Tibial artery (tissue), 4 donors: ENCODE data around the gene GGA2.

Experiments used
- DNase-seq, 2 donors: peaks; one replicate each; pipeline ENCODE4 v3.0.0-alpha.2; 2019
- H3K27ac ChIP-seq, 2 donors: fragments of 200-600 bp; sonication (generic) in 1 of 2; 1 replicate in 1 of 2; 2 replicates in 1 of 2; pipeline ENCODE4 v1.5.1; 2018 to 2019; ENCODE audit warnings: mild to moderate bottlenecking in 1 of 2
- H3K27me3 ChIP-seq, 2 donors: fragments of 200-600 bp; sonication (generic) in 1 of 2; one replicate each; pipeline versions ENCODE4 v1.5.1 to v1.6.0; 2016 to 2019
- H3K36me3 ChIP-seq, 3 donors: fragments of 200-600 bp; sonication (generic) in 2 of 3; one replicate each; pipeline ENCODE4 v1.5.1; 2016 to 2019; ENCODE audit warnings: mild to moderate bottlenecking in 2 of 3
- H3K4me1 ChIP-seq, 4 donors: fragments of 200-600 bp; sonication (generic) in 2 of 4; 1 replicate in 3 of 4; 2 replicates in 1 of 4; pipeline ENCODE4 v1.5.1; 2016 to 2019
- H3K4me3 ChIP-seq, 2 donors: fragments of 200-600 bp; sonication (generic) in 1 of 2; 1 replicate in 1 of 2; 2 replicates in 1 of 2; pipeline ENCODE4 v1.5.1; 2018 to 2019; ENCODE audit warnings: mild to moderate bottlenecking in 2 of 2
- H3K9me3 ChIP-seq, 3 donors: fragments of 200-600 bp; sonication (generic) in 1 of 3; one replicate each; pipeline ENCODE4 v1.5.1; 2016 to 2019
- intact Hi-C: fragments of 100-400 bp; cut with DNase I; formaldehyde crosslinking; loops from one replicate; pipeline ENCODE4 v1.15.0; 2023; ENCODE audit warnings: low total_unique reads
- TF ChIP-seq, protein P1 (sequence below), 2 experiments: fragments of 200-600 bp in 1 of 2; fragments of 450-650 bp in 1 of 2; IDR thresholded peaks; one replicate each; pipeline ENCODE4 v1.5.1; 2017 to 2019; ENCODE audit warnings: antibody characterized with exemption in 2 of 2, mild to moderate bottlenecking in 1 of 2, moderate library complexity in 1 of 2

GGA2 gene

DNA sequence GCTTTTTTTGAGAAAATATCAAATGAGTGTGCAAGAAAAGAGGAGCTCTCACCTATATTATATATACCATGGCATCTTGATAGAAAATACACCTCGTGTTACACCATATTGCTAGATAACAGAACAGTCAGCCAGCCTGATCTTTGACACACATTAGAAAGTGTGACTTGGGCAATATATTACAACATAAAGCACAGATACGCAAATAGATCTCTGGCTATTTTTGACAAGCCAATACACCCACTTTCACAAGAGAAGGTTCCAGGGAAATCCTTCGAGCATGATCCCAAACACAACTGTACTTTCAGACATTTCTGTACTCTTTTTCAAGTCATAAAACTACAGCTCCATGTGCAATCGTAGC is 9.4 kb downstream of the GGA2 start:
- Histone ChIP-seq H3K9me3 (no peaks in the 10 kb centered on the region), H3K4me3 (no peak overlapping the region), H3K4me1 (peaks cover 0 to 26% (median 17%) of the 10 kb centered on the region in 4 donors), H3K27ac (no peak overlapping the region), H3K36me3 (peaks cover 0 to 8% (median 0%) of the 10 kb centered on the region in 3 donors), H3K27me3 (no peaks in the 10 kb centered on the region)
- TF ChIP-seq, protein P1, sequence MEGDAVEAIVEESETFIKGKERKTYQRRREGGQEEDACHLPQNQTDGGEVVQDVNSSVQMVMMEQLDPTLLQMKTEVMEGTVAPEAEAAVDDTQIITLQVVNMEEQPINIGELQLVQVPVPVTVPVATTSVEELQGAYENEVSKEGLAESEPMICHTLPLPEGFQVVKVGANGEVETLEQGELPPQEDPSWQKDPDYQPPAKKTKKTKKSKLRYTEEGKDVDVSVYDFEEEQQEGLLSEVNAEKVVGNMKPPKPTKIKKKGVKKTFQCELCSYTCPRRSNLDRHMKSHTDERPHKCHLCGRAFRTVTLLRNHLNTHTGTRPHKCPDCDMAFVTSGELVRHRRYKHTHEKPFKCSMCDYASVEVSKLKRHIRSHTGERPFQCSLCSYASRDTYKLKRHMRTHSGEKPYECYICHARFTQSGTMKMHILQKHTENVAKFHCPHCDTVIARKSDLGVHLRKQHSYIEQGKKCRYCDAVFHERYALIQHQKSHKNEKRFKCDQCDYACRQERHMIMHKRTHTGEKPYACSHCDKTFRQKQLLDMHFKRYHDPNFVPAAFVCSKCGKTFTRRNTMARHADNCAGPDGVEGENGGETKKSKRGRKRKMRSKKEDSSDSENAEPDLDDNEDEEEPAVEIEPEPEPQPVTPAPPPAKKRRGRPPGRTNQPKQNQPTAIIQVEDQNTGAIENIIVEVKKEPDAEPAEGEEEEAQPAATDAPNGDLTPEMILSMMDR (IDR thresholded peaks at IDR 0.05) = no peak
- intact Hi-C loops = no loop called here
- no peak for DNase-seq

DNA sequence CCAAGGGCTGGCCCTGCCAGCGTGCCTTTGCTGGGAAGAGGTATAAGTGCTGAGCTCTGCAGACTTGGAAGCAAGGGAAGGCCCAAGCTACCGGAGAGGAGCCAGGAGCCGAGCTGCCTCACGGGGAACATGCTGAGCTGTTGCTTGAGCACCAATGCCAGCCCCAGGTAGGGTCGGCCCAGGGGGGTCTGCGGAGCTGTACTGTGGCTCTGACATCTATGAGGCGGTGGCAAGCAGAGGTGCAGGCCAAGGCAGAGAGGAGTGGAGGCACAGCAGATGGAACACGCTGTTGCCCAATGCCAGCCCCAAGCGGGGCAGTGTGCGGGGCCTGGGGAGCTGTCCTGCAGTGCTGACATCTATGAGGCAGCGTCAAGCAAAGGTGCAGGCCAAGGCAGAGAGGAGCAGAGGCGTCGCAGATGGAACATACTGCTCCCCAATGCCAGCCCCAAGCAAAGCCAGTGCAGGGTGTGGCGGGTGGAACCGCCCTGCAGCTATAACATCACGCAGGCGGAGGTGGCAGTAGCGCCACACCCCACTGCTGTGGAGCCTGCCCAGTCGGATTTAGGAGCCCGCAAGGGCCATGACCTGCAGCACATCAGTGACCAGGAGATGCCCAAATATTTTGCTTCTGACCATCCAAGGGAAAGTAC is 10.0 kb downstream of the GGA2 start:
- H3K36me3 ChIP-seq = peaks cover 3 to 12% (median 5%) of the 10 kb centered on the region in 3 donors
- intact Hi-C loops = no loop called here
- H3K9me3 ChIP-seq = no peaks in the 10 kb centered on the region
- H3K4me1 ChIP-seq = peaks cover 0 to 23% (median 15%) of the 10 kb centered on the region in 4 donors
- TF ChIP-seq, protein P1 (IDR thresholded peaks at IDR 0.05) = no peak
- no peak overlapping the region for H3K27ac ChIP-seq
- no peaks in the 10 kb centered on the region for H3K27me3 ChIP-seq
- no peak for DNase-seq
- no peak overlapping the region for H3K4me3 ChIP-seq

DNA sequence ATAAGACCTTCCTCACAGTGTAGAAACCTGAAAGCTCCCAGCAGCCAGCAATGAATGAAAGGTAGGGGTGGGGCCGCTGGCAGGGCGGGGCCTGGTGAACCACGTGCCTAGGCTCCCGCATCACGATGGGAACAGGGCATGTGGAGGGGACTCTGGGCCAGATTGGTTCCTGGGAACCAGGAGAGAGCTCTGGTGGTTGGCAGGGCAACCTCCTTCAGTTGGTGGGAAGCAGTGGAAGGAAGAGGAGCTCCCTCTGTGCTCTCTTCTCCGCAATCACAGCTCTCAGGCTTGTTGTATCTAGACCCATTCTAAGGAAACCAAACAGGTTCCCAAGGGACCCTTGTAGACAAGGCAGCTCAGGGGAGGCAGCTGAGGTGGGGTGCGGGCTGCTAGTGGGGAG is 10.5 kb downstream of the GGA2 start:
- intact Hi-C loops = no loop called here

DNA sequence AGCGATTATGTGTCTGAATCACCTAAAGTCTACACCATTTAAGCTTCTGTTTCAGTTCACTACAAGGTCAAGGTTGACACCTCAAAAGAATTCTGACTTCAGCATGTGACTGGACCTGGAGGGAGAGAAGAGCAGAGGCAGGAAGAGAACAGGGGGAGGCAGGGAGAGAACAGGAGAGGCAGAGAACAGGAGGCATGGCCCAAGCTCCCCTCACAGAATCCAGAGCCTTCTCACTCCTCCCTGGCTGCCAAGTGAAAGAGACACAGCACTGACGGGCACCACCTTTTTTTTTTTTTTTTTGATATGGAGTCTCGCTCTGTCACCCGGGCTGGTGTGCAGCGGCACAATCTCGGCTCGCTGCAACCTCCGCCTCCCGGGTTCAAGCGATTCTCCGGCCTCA is 11.4 kb downstream of the GGA2 start:
- no peak overlapping the region for H3K4me3 ChIP-seq
- TF ChIP-seq, protein P1 (IDR thresholded peaks at IDR 0.05) = no peak
- H3K9me3 ChIP-seq = no peaks in the 10 kb centered on the region
- intact Hi-C loops = no loop called here
- H3K27ac ChIP-seq = no peak overlapping the region
- peaks cover 11 to 27% (median 19%) of the 10 kb centered on the region in 3 donors for H3K36me3 ChIP-seq
- no peak for DNase-seq
- no peaks in the 10 kb centered on the region for H3K27me3 ChIP-seq
- H3K4me1 ChIP-seq = peaks cover 0 to 13% (median 4%) of the 10 kb centered on the region in 4 donors

More for the DNA sequence above, 10.5 kb downstream of the GGA2 start:
- Histone ChIP-seq H3K4me1 (peaks cover 0 to 17% (median 11%) of the 10 kb centered on the region in 4 donors), H3K27ac (no peak overlapping the region), H3K9me3 (no peaks in the 10 kb centered on the region), H3K4me3 (no peak overlapping the region), H3K36me3 (peaks cover 8 to 18% (median 10%) of the 10 kb centered on the region in 3 donors), H3K27me3 (no peaks in the 10 kb centered on the region)
- TF ChIP-seq, protein P1 (IDR thresholded peaks at IDR 0.05) = no peak
- no peak for DNase-seq

DNA sequence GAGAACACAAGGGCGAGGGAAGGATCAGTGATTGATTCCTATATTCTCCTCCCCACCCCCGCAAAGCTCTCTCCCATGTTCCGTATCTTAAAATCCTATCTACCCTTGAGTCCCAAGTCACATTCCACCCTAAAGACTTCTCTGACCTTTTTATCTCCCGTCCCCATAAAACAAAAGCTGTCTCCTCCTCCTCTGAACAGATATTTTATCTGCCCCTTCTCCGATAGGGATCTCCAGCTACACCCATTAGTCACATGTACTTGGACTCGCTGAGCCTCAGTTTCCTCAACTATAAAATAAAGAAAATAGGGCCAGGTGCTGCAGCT is 12.8 kb downstream of the GGA2 start:
- DNase-seq = peak in 1 of 2 donors; percentile 17
- peaks cover 19 to 40% (median 33%) of the 10 kb centered on the region in 3 donors for H3K36me3 ChIP-seq
- no peak overlapping the region for H3K4me3 ChIP-seq
- intact Hi-C loops = no loop called here
- peaks cover 0 to 23% (median 2%) of the 10 kb centered on the region in 4 donors for H3K4me1 ChIP-seq
- no peak overlapping the region for H3K27ac ChIP-seq
- H3K9me3 ChIP-seq = no peaks in the 10 kb centered on the region
- TF ChIP-seq, protein P1 (IDR thresholded peaks at IDR 0.05) = no peak
- no peaks in the 10 kb centered on the region for H3K27me3 ChIP-seq
